IMR-90 (cell line): ENCODE data around the gene BLVRA. TPM values are rescaled to one million over a fixed set of nuclear protein-coding genes. Genes with fewer than 3 reads are reported as not detected.

Experiments
- ATAC-seq: fragments of 200-7000 bp; cut with Tn5 transposase; 2 replicates; pipeline ENCODE4 v1.9.1; 2020; ENCODE audit warnings: low read depth, mild to moderate bottlenecking, moderate library complexity
- BruUV-seq: library from RNA; stranded (reverse); fragments of 400-500 nt; replicated peaks from 2 replicates; lab custom pipeline; 2021; lab: Mats Ljungman, UMichigan
- CTCF ChIA-PET: fragments of 300-600 bp; formaldehyde crosslinking; extraction: SDS; loops from one replicate; lab custom pipeline; 2021; ENCODE audit warnings: antibody characterized with exemption; lab: Yijun Ruan, JAX
- POLR2A ChIA-PET: fragments of 300-600 bp; sonication (Branson Sonifier 250); formaldehyde crosslinking; loops from one replicate; lab custom pipeline; 2022; ENCODE audit warnings: antibody characterized with exemption; ENCODE audit not compliant: unreplicated experiment; lab: Charles Lee
- DNase-seq: peaks from one replicate; pipeline ENCODE4 v3.0.0; 2013
- H2AFZ ChIP-seq: replicated peaks from 2 replicates; pipeline ENCODE3; 2013; ENCODE audit warnings: low read length, mild to moderate bottlenecking; ENCODE audit not compliant: poor library complexity
- H2AK5ac ChIP-seq: 2 replicates; pipeline ENCODE4 v1.6.1; 2013; ENCODE audit warnings: low read depth, low read length, inconsistent platforms
- H2AK9ac ChIP-seq: replicated peaks from 2 replicates; pipeline ENCODE3; 2013; ENCODE audit warnings: mild to moderate bottlenecking, low read depth, low read length, moderate library complexity; ENCODE audit not compliant: poor library complexity
- H2BK120ac ChIP-seq: 2 replicates; pipeline ENCODE4 v1.6.1; 2013; ENCODE audit warnings: low read depth, low read length, inconsistent platforms
- H2BK15ac ChIP-seq: 3 replicates; pipeline ENCODE4 v1.6.1; 2013; ENCODE audit warnings: low read depth, low read length, inconsistent platforms
- H2BK20ac ChIP-seq: 2 replicates; pipeline ENCODE4 v1.6.1; 2013; ENCODE audit warnings: low read depth, mild to moderate bottlenecking, inconsistent platforms, low read length, moderate library complexity
- H2BK5ac ChIP-seq: 2 replicates; pipeline ENCODE4 v1.6.1; 2013; ENCODE audit warnings: mild to moderate bottlenecking, low read depth, low read length, inconsistent platforms; ENCODE audit not compliant: poor library complexity, severe bottlenecking
- H3K14ac ChIP-seq: replicated peaks from 2 replicates; pipeline ENCODE4 v1.6.1; 2013; ENCODE audit warnings: low read depth, low read length, inconsistent platforms
- H3K18ac ChIP-seq: 2 replicates; pipeline ENCODE4 v1.6.1; 2013; ENCODE audit warnings: low read depth, low read length, control low read depth
- H3K23ac ChIP-seq: 2 replicates; pipeline ENCODE4 v1.6.1; 2013; ENCODE audit warnings: low read depth, low read length, inconsistent platforms
- H3K27ac ChIP-seq: 2 replicates; pipeline ENCODE4 v1.5.1; 2013; ENCODE audit warnings: mild to moderate bottlenecking, control low read depth, low read length; ENCODE audit not compliant: insufficient read depth
- H3K27me3 ChIP-seq: 2 replicates; pipeline ENCODE4 v1.6.1; 2013; ENCODE audit warnings: low read length; ENCODE audit not compliant: control insufficient read depth, insufficient read depth
- H3K36me3 ChIP-seq: 2 replicates; pipeline ENCODE4 v1.6.1; 2013; ENCODE audit warnings: low read length, mixed read lengths; ENCODE audit not compliant: control insufficient read depth, insufficient read depth
- H3K4ac ChIP-seq: 2 replicates; pipeline ENCODE4 v1.6.1; 2013; ENCODE audit warnings: low read depth, low read length, inconsistent platforms
- H3K4me1 ChIP-seq: 2 replicates; pipeline ENCODE4 v1.6.1; 2013; ENCODE audit warnings: low read length, mixed read lengths; ENCODE audit not compliant: control insufficient read depth, insufficient read depth
- H3K4me2 ChIP-seq: 2 replicates; pipeline ENCODE4 v1.6.1; 2013; ENCODE audit warnings: low read depth, mild to moderate bottlenecking, control low read depth, low read length, moderate library complexity
- H3K4me3 ChIP-seq: 2 replicates; pipeline ENCODE4 v1.5.1; 2013; ENCODE audit warnings: low read depth, mild to moderate bottlenecking, control low read depth, low read length, moderate library complexity; ENCODE audit not compliant: insufficient read depth
- H3K56ac ChIP-seq: 2 replicates; pipeline ENCODE4 v1.6.1; 2013; ENCODE audit warnings: low read length, inconsistent platforms; ENCODE audit not compliant: insufficient read depth; ENCODE audit errors: extremely low read depth
- H3K79me1 ChIP-seq, 2 experiments: 2 replicates each; pipeline ENCODE4 v1.6.1; 2013; ENCODE audit warnings: low read length in 2 of 2, inconsistent platforms in 1 of 2, low read depth in 1 of 2
- H3K9ac ChIP-seq: 2 replicates; pipeline ENCODE4 v1.6.1; 2013; ENCODE audit warnings: low read depth, low read length, control low read depth
- H3K9me1 ChIP-seq: 2 replicates; pipeline ENCODE4 v1.6.1; 2013; ENCODE audit warnings: low read length, inconsistent platforms; ENCODE audit not compliant: insufficient read depth
- H3K9me3 ChIP-seq: 2 replicates; pipeline ENCODE4 v1.6.1; 2013; ENCODE audit warnings: low read length; ENCODE audit not compliant: control insufficient read depth, insufficient read depth
- H4K20me1 ChIP-seq: 2 replicates; pipeline ENCODE4 v1.6.1; 2013; ENCODE audit warnings: low read length, inconsistent platforms; ENCODE audit not compliant: insufficient read depth
- H4K5ac ChIP-seq: 2 replicates; pipeline ENCODE4 v1.6.1; 2013; ENCODE audit warnings: mild to moderate bottlenecking, low read depth, low read length, control low read depth
- H4K8ac ChIP-seq, 2 experiments: 2 replicates each; pipeline ENCODE4 v1.6.1; 2013; ENCODE audit warnings: low read depth in 2 of 2, low read length in 2 of 2, control low read depth in 1 of 2, inconsistent platforms in 1 of 2
- H4K91ac ChIP-seq: 2 replicates; pipeline ENCODE4 v1.6.1; 2013; ENCODE audit warnings: low read depth, low read length, inconsistent platforms; ENCODE audit not compliant: insufficient read depth
- BHLHE40 ChIP-seq: fragments of 150-350 bp; IDR thresholded peaks from 2 replicates; pipeline ENCODE4 v1.6.1; 2016; ENCODE audit warnings: mild to moderate bottlenecking, low read depth, low read length
- CEBPB ChIP-seq: IDR thresholded peaks from 2 replicates; pipeline ENCODE4 v1.6.1; 2012; ENCODE audit warnings: low read depth, low read length, improper control_type of control experiment
- CHD1 ChIP-seq: IDR thresholded peaks from 2 replicates; pipeline ENCODE4 v1.6.1; 2012; ENCODE audit warnings: low read depth, low read length, improper control_type of control experiment
- CTCF ChIP-seq: conservative IDR thresholded peaks from 2 replicates; pipeline ENCODE4 v1.5.1; 2012; ENCODE audit warnings: mild to moderate bottlenecking, low read depth, low read length, improper control_type of control experiment
- ELK1 ChIP-seq: fragments of 150-350 bp; IDR thresholded peaks from 2 replicates; pipeline ENCODE4 v1.6.1; 2016; ENCODE audit warnings: low read depth, mild to moderate bottlenecking, low read length, moderate library complexity, borderline replicate concordance
- FOS ChIP-seq: fragments of 150-350 bp; IDR thresholded peaks from 2 replicates; pipeline ENCODE4 v1.6.1; 2016; ENCODE audit warnings: low read depth, low read length
- MAFK ChIP-seq: IDR thresholded peaks from 2 replicates; pipeline ENCODE4 v1.6.1; 2012; ENCODE audit warnings: low read depth, low read length, improper control_type of control experiment
- MAZ ChIP-seq: IDR thresholded peaks from 2 replicates; pipeline ENCODE4 v1.6.1; 2012; ENCODE audit warnings: low read depth, mild to moderate bottlenecking, low read length, improper control_type of control experiment, moderate library complexity, borderline replicate concordance
- MXI1 ChIP-seq: IDR thresholded peaks from 2 replicates; pipeline ENCODE4 v1.6.1; 2012; ENCODE audit warnings: low read depth, mild to moderate bottlenecking, low read length, moderate library complexity, borderline replicate concordance
- NFE2L2 ChIP-seq: fragments of 150-350 bp; IDR thresholded peaks from 2 replicates; pipeline ENCODE4 v1.6.1; 2016; ENCODE audit warnings: low read depth, mild to moderate bottlenecking, low read length
- POLR2A ChIP-seq: IDR thresholded peaks from 2 replicates; pipeline ENCODE4 v1.6.1; 2012; ENCODE audit warnings: mild to moderate bottlenecking, low read depth, low read length
- RAD21 ChIP-seq: IDR thresholded peaks from 2 replicates; pipeline ENCODE4 v1.6.1; 2012; ENCODE audit warnings: low read length, improper control_type of control experiment
- RCOR1 ChIP-seq: IDR thresholded peaks from 2 replicates; pipeline ENCODE4 v1.6.1; 2012; ENCODE audit warnings: mild to moderate bottlenecking, low read length, improper control_type of control experiment; ENCODE audit not compliant: insufficient replicate concordance
- RFX5 ChIP-seq: IDR thresholded peaks from 2 replicates; pipeline ENCODE4 v1.8.0; 2012; ENCODE audit warnings: low read depth, mild to moderate bottlenecking, low read length, moderate library complexity
- SMC3 ChIP-seq: fragments of 150-350 bp; IDR thresholded peaks from 2 replicates; pipeline ENCODE4 v1.6.1; 2016; ENCODE audit warnings: low read depth, mild to moderate bottlenecking, antibody characterized with exemption, low read length, moderate library complexity
- USF2 ChIP-seq: fragments of 150-350 bp; IDR thresholded peaks from 2 replicates; pipeline ENCODE4 v1.6.1; 2017; ENCODE audit warnings: mild to moderate bottlenecking, antibody characterized with exemption, low read length, low read depth
- WGBS, 2 experiments: methylation state at CpG; one replicate each; pipeline versions ENCODE4 v1.1.5 to v1.1.7; 2013; ENCODE audit warnings: missing lambda C conversion rate in 2 of 2; ENCODE audit not compliant: insufficient read length in 1 of 2; ENCODE audit errors: extremely low coverage in 2 of 2; 5-methylcytosine and 5-hydroxymethylcytosine counted together
- dilution Hi-C: fragments of 300-500 bp; cut with HindIII; formaldehyde crosslinking; loops from one replicate; pipeline ENCODE4 v1.14.3; 2018; ENCODE audit warnings: low sequenced_read_pairs; ENCODE audit not compliant: unreplicated experiment
- in situ Hi-C: fragments of 300-500 bp; cut with MboI; formaldehyde crosslinking; loops from 3 replicates; pipeline ENCODE4 v1.14.3; 2019; ENCODE audit warnings: low sequenced_read_pairs, inconsistent platforms, mixed read lengths
- intact Hi-C: fragments of 100-400 bp; cut with micrococcal nuclease; formaldehyde crosslinking; loops from 2 replicates; pipeline ENCODE4 v1.10.0; 2022
- polyA plus RNA-seq, 3 experiments: library from polyadenylated mRNA; depleted of rRNA; stranded (reverse); fragments of >200 nt; gene quantifications; 2 replicates each; pipeline ENCODE4 v1.2.3, GENCODE V29; 2012; ENCODE audit warnings: low replicate concordance in 1 of 3
- total RNA-seq: library from RNA; depleted of rRNA; stranded (reverse); fragments of >200 nt; gene quantifications from 2 replicates; pipeline ENCODE4 v1.2.3, GENCODE V29; 2012

Gene BLVRA
- total and polyA plus RNA-seq, 2 of the 4 experiments (the other 2 are of a cell fraction) = 32.3 to 47.1 TPM

- Histone ChIP-seq H2BK120ac (no peak overlapping the region), H3K18ac (no peak overlapping the region), H3K56ac (no peak overlapping the region), H2BK5ac (no peak overlapping the region), H3K36me3 (peaks cover 38% of the 10 kb centered on the region), H3K9me3 (no peaks in the 10 kb centered on the region), H3K23ac (no peak overlapping the region), H2AFZ (no peak overlapping the region), H4K5ac (no peak overlapping the region), H3K79me1 (no peaks in the 10 kb centered on the region), H3K4me3 (no peak overlapping the region), H2BK20ac (no peak overlapping the region), H3K9me1 (no peaks in the 10 kb centered on the region), H4K91ac (no peak overlapping the region), H2BK15ac (no peak overlapping the region), H3K27ac (no peak overlapping the region), H4K8ac (no peak overlapping the region), H4K20me1 (no peaks in the 10 kb centered on the region), H3K4me1 (no peaks in the 10 kb centered on the region), H3K27me3 (no peaks in the 10 kb centered on the region), H2AK5ac (no peak overlapping the region), H3K4ac (no peak overlapping the region), H3K9ac (no peak overlapping the region), H2AK9ac (no peak overlapping the region), H3K14ac (no peak overlapping the region), H3K4me2 (no peak overlapping the region)
- DNase-seq (no peak), ATAC-seq (no peak)
- dilution Hi-C loops (no loop called here), in situ Hi-C loops (no loop called here), intact Hi-C loops (no loop called here)
- 67% methylated on average over 1 of the region's 2 CpGs; no CpG with 5 or more reads in 1 of the 2 experiments for WGBS, 2 experiments
- ChIA-PET POLR2A (no interaction called here), CTCF (no interaction called here)
- TF ChIP-seq CHD1 = no peak
- TF ChIP-seq FOS = no peak
- TF ChIP-seq SMC3 = no peak
- no peak for TF ChIP-seq CTCF
- TF ChIP-seq MXI1 = no peak
- no peak for TF ChIP-seq NFE2L2
- no peak for TF ChIP-seq MAZ
- no peak for TF ChIP-seq RCOR1
- no peak for TF ChIP-seq CEBPB
- TF ChIP-seq RAD21 = no peak
- TF ChIP-seq BHLHE40 = no peak
- no peak for TF ChIP-seq ELK1
- TF ChIP-seq RFX5 = no peak
- TF ChIP-seq POLR2A = no peak
- TF ChIP-seq USF2 = no peak
- TF ChIP-seq MAFK = no peak
- BruUV-seq = no TSS peak
These were observed 45.4 kb downstream of the BLVRA start for GRCh38 chr7:43803865-43804264.
